Endothelial cell of umbilical vein (primary cell): Measurements from ENCODE around the gene ERBB2. TPM values are rescaled to one million over a fixed set of nuclear protein-coding genes. Genes with fewer than 3 reads are reported as not detected.

ENCODE experiments used
- BruUV-seq: library from RNA; stranded (reverse); fragments of 400-500 nt; replicated peaks from 2 replicates; lab custom pipeline; 2021; lab: Mats Ljungman, UMichigan
- CTCF ChIA-PET: fragments of 300-600, 350-600 bp; sonication (Branson Sonifier 250); formaldehyde crosslinking; loops from one replicate; lab custom pipeline; 2021; ENCODE audit warnings: antibody characterized with exemption, inconsistent platforms; lab: Charles Lee
- POLR2A ChIA-PET: fragments of 300-600, 350-600 bp; sonication (Branson Sonifier 250); formaldehyde crosslinking; loops from one replicate; lab custom pipeline; 2021; ENCODE audit warnings: antibody characterized with exemption, inconsistent platforms; lab: Charles Lee
- DNase-seq: peaks from one replicate; pipeline ENCODE4 v3.0.0-alpha.2; 2011; ENCODE audit warnings: low read depth, low spot score
- FAIRE-seq: peaks from 2 replicates; lab custom pipeline; 2011; peaks lifted over from hg19 to GRCh38; lab: Jason Lieb, UNC
- H2AFZ ChIP-seq: 2 replicates; pipeline ENCODE4 v1.6.0; 2012; ENCODE audit warnings: low read depth, low read length, control low read depth, inconsistent platforms
- H3K27ac ChIP-seq: 2 replicates; pipeline ENCODE4 v1.5.1; 2011; ENCODE audit warnings: low read depth, mild to moderate bottlenecking, control low read depth, low read length, moderate library complexity; ENCODE audit not compliant: insufficient read depth
- H3K27me3 ChIP-seq, 2 experiments: 2 replicates each; pipeline versions ENCODE4 v1.6.0 to v1.6.1; 2011; ENCODE audit warnings: low read length in 2 of 2, mixed read lengths in 1 of 2; ENCODE audit not compliant: control insufficient read depth in 2 of 2, insufficient read depth in 2 of 2
- H3K36me3 ChIP-seq, 2 experiments: 2 replicates in 1 of 2; 3 replicates in 1 of 2; pipeline ENCODE4 v1.5.1; 2011; ENCODE audit warnings: low read length in 2 of 2, mild to moderate bottlenecking in 1 of 2, moderate library complexity in 1 of 2; ENCODE audit not compliant: control insufficient read depth in 2 of 2, insufficient read depth in 2 of 2; ENCODE audit errors: extremely low read depth in 1 of 2
- H3K4me1 ChIP-seq: 3 replicates; pipeline ENCODE4 v1.5.1; 2011; ENCODE audit warnings: mild to moderate bottlenecking, low read length; ENCODE audit not compliant: control insufficient read depth, insufficient read depth; ENCODE audit errors: extremely low read depth
- H3K4me2 ChIP-seq: 2 replicates; pipeline ENCODE4 v1.6.1; 2011; ENCODE audit warnings: low read length, control low read depth, mixed read lengths; ENCODE audit not compliant: insufficient read depth
- H3K4me3 ChIP-seq, 3 experiments: fragments of 200-600 bp in 1 of 3; sonication (generic), shearing (Covaris generic) in 1 of 3; replicated peaks in 1 of 3; 2 replicates each; pipeline ENCODE4 v1.5.1; 2011 to 2016; ENCODE audit warnings: control low read depth in 3 of 3, low read length in 3 of 3, mild to moderate bottlenecking in 2 of 3, inconsistent platforms in 1 of 3, low read depth in 1 of 3, moderate library complexity in 1 of 3; ENCODE audit not compliant: insufficient read depth in 1 of 3
- H3K79me2 ChIP-seq: 2 replicates; pipeline ENCODE4 v1.6.0; 2012; ENCODE audit warnings: low read length, inconsistent platforms; ENCODE audit not compliant: control insufficient read depth, insufficient read depth
- H3K9ac ChIP-seq: replicated peaks from 2 replicates; pipeline ENCODE3; 2011; ENCODE audit warnings: low read length, control low read depth; ENCODE audit not compliant: insufficient read depth; ENCODE audit errors: extremely low read depth
- H3K9me1 ChIP-seq: replicated peaks from 3 replicates; pipeline ENCODE4 v1.6.0; 2011; ENCODE audit warnings: mild to moderate bottlenecking, low read length; ENCODE audit not compliant: control insufficient read depth, insufficient read depth; ENCODE audit errors: extremely low read depth
- H3K9me3 ChIP-seq: replicated peaks from 2 replicates; pipeline ENCODE4 v1.5.1; 2012; ENCODE audit warnings: low read length, inconsistent platforms; ENCODE audit not compliant: control insufficient read depth, insufficient read depth
- H4K20me1 ChIP-seq: replicated peaks from 2 replicates; pipeline ENCODE3; 2011; ENCODE audit warnings: mild to moderate bottlenecking, low read length; ENCODE audit not compliant: control insufficient read depth, insufficient read depth; ENCODE audit errors: extremely low read depth
- EZH2 ChIP-seq: IDR thresholded peaks from 2 replicates; pipeline ENCODE4 v1.6.1; 2012; ENCODE audit warnings: borderline replicate concordance, low read depth, mild to moderate bottlenecking, moderate library complexity, low read length, inconsistent platforms; ENCODE audit not compliant: severe bottlenecking
- FOS ChIP-seq: IDR thresholded peaks from 2 replicates; pipeline ENCODE4 v1.6.1; 2011; ENCODE audit warnings: mild to moderate bottlenecking, low read length, moderate library complexity, borderline replicate concordance; ENCODE audit not compliant: insufficient read depth
- GATA2 ChIP-seq: IDR thresholded peaks from 2 replicates; pipeline ENCODE4 v1.7.0; 2011; ENCODE audit warnings: low read depth, mild to moderate bottlenecking, moderate library complexity, mixed read lengths, low read length; ENCODE audit not compliant: insufficient read length, insufficient read depth
- JUN ChIP-seq: IDR thresholded peaks from 2 replicates; pipeline ENCODE4 v1.6.1; 2011; ENCODE audit warnings: borderline replicate concordance, low read depth; ENCODE audit not compliant: insufficient read length, insufficient read depth
- MAX ChIP-seq: IDR thresholded peaks from 2 replicates; pipeline ENCODE4 v1.6.1; 2011; ENCODE audit not compliant: insufficient read depth, insufficient read length
- MYC ChIP-seq: IDR thresholded peaks from one replicate; pipeline ENCODE4 v1.6.1; 2011; ENCODE audit warnings: mild to moderate bottlenecking, low read depth, low read length
- POLR2A ChIP-seq: IDR thresholded peaks from 2 replicates; pipeline ENCODE4 v1.6.1; 2012; ENCODE audit warnings: low read depth, mild to moderate bottlenecking, control low read depth, low read length
- POLR2AphosphoS5 ChIP-seq: IDR thresholded peaks from 2 replicates; pipeline ENCODE4 v1.6.1; 2012; ENCODE audit warnings: low read depth, mild to moderate bottlenecking, control low read depth, low read length, moderate library complexity; ENCODE audit not compliant: insufficient read depth
- dilution Hi-C: fragments of 300-500 bp; cut with MboI; formaldehyde crosslinking; loops from one replicate; pipeline ENCODE4 v1.15.0; 2019; ENCODE audit warnings: low sequenced_read_pairs; ENCODE audit not compliant: extremely low pct_ligation_motif_present
- intact Hi-C: fragments of 100-400 bp; cut with micrococcal nuclease; formaldehyde crosslinking; loops from one replicate; pipeline ENCODE4 v1.10.0; 2022
- polyA plus RNA-seq, 4 experiments: library from polyadenylated mRNA; depleted of rRNA in 3 of 4; stranded (reverse) in 3 of 4; unstranded in 1 of 4; fragments of >200 nt; gene quantifications; 2 replicates each; pipeline versions ENCODE4 v1.2.1 to v1.2.3, GENCODE V29; 2011 to 2012; ENCODE audit warnings: missing spikeins in 1 of 4
- total RNA-seq: library from RNA; stranded (reverse); gene quantifications from 2 replicates; pipeline ENCODE4 v1.2.3, GENCODE V29; 2021
- TF ChIP-seq, protein P1 (sequence below), 2 donors: IDR thresholded peaks; 1 replicate in 1 of 2; 2 replicates in 1 of 2; pipeline ENCODE4 v1.5.1; 2011; ENCODE audit warnings: low read length in 2 of 2, mild to moderate bottlenecking in 2 of 2, moderate library complexity in 2 of 2, control low read depth in 1 of 2, inconsistent platforms in 1 of 2, low read depth in 1 of 2; ENCODE audit not compliant: insufficient read depth in 1 of 2; ENCODE audit errors: extremely low read depth in 1 of 2

Gene ERBB2
- total and polyA plus RNA-seq, 2 donors (not counting 3 experiments of a cell fraction or from before 2014, with no cell fraction given) = 20.6 to 32.9 TPM

DNA sequence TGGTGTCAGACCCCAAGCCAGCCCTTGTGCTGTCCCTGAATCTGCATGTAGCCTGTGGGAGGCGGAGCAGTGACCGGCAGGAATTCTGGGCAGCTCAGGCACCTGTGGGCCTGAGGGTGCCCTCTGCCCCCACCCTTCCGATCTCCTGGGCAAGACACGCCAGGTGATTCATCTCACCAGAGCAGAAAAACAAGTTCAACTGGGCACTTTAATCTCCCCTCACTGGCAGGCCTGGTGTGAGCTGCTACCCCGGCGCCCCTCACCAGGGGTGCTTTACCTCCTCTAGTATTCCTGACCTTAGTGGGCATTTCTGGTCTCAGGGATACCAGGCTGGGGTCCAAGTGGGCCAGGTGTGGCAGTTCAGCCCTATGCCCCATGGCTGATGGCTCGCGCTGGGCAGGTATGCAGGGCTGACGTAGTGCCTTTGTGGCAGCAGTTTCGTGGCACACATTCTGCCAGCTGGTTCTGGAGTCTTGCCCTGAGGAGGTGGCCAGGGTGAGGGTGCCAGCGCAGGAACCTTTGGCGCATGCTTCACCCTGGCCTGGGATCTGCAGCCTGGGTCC lies 6.0 kb downstream of the ERBB2 start:
- TF ChIP-seq GATA2 = no peak
- no peak for TF ChIP-seq POLR2A
- TF ChIP-seq FOS = no peak
- TF ChIP-seq EZH2 = no peak
- no peak for TF ChIP-seq MAX
- TF ChIP-seq POLR2AphosphoS5 = no peak
- TF ChIP-seq JUN = no peak
- TF ChIP-seq, protein P1, sequence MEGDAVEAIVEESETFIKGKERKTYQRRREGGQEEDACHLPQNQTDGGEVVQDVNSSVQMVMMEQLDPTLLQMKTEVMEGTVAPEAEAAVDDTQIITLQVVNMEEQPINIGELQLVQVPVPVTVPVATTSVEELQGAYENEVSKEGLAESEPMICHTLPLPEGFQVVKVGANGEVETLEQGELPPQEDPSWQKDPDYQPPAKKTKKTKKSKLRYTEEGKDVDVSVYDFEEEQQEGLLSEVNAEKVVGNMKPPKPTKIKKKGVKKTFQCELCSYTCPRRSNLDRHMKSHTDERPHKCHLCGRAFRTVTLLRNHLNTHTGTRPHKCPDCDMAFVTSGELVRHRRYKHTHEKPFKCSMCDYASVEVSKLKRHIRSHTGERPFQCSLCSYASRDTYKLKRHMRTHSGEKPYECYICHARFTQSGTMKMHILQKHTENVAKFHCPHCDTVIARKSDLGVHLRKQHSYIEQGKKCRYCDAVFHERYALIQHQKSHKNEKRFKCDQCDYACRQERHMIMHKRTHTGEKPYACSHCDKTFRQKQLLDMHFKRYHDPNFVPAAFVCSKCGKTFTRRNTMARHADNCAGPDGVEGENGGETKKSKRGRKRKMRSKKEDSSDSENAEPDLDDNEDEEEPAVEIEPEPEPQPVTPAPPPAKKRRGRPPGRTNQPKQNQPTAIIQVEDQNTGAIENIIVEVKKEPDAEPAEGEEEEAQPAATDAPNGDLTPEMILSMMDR (IDR thresholded peaks at IDR 0.05; ENCODE audit: extremely low read depth in 1 of 2, insufficient read depth in 1 of 2, low read depth in 1 of 2, low read length in 2 of 2) = no peak
- no peak for TF ChIP-seq MYC
- no peak overlapping the region for H3K9ac ChIP-seq
- no peaks in the 10 kb centered on the region for H3K79me2 ChIP-seq
- H3K4me2 ChIP-seq = no peak overlapping the region
- POLR2A ChIA-PET = interaction anchor here (0.9 kb wide), 1 partner anchor 17 kb away, joined by 3 read pairs; no protein-coding TSS in a partner anchor
- peaks cover 0 to 3% of the 10 kb centered on the region in 2 experiments for H3K36me3 ChIP-seq
- H3K9me1 ChIP-seq = no peaks in the 10 kb centered on the region
- no TSS peak for BruUV-seq
- H3K27me3 ChIP-seq = peaks cover 0 to 2% of the 10 kb centered on the region in 2 experiments
- no peaks in the 10 kb centered on the region for H4K20me1 ChIP-seq
- FAIRE-seq (no peak), DNase-seq (no peak)
- CTCF ChIA-PET = no interaction called here
- dilution Hi-C loops (no loop called here), intact Hi-C loops (no loop called here)
- no peak overlapping the region for H3K4me3 ChIP-seq
- no peak overlapping the region for H3K27ac ChIP-seq
- H3K9me3 ChIP-seq = no peaks in the 10 kb centered on the region
- H2AFZ ChIP-seq = no peak overlapping the region
- no peaks in the 10 kb centered on the region for H3K4me1 ChIP-seq
